ENCODE data around the gene ZNF423.

Gene ZNF423

DNA sequence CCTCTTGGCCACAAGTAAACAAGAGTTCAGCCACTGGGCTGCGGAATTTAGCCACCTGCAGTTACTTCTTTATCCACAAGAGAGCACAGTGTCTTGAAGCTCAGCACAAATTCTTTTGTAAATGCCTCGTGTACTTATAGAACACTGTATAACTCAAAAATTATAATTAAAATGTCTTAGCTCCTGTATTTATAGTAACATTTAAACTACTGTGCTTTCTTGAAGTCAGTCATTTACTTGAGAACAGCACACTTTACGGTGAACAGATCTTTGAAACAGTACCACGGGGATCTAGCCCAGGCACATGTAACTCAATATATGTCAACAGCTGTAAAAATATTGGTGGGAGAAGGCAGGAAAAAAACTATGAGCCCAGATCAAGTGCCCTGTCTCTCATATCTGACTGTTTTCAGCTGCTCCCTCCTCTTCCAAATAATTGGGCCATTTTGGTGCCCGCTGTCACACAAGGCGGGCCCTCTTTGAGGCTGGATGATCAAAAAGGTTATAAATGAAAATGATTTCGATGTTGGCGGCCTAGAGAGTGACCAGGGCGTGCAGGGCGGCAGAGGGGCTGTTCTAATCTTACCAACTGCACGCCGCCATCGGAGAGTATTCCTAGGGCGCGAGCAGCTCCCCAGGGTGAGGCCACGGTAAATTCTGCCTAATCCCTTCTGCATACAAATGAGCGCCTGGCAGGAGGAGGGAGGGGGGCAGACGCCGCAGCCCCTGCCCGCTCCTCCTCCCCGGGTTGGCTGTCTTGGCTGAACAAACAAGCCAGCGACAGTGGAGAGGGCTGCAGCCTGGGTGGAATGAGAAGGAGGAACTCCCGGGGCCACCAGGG, 299.1 kb downstream of the ZNF423 start:
- TF ChIP-seq, protein P1, sequence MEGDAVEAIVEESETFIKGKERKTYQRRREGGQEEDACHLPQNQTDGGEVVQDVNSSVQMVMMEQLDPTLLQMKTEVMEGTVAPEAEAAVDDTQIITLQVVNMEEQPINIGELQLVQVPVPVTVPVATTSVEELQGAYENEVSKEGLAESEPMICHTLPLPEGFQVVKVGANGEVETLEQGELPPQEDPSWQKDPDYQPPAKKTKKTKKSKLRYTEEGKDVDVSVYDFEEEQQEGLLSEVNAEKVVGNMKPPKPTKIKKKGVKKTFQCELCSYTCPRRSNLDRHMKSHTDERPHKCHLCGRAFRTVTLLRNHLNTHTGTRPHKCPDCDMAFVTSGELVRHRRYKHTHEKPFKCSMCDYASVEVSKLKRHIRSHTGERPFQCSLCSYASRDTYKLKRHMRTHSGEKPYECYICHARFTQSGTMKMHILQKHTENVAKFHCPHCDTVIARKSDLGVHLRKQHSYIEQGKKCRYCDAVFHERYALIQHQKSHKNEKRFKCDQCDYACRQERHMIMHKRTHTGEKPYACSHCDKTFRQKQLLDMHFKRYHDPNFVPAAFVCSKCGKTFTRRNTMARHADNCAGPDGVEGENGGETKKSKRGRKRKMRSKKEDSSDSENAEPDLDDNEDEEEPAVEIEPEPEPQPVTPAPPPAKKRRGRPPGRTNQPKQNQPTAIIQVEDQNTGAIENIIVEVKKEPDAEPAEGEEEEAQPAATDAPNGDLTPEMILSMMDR (conservative IDR thresholded peaks at IDR 0.05) = peak; percentile 75
- H3K27ac ChIP-seq = no peak overlapping the region

DNA sequence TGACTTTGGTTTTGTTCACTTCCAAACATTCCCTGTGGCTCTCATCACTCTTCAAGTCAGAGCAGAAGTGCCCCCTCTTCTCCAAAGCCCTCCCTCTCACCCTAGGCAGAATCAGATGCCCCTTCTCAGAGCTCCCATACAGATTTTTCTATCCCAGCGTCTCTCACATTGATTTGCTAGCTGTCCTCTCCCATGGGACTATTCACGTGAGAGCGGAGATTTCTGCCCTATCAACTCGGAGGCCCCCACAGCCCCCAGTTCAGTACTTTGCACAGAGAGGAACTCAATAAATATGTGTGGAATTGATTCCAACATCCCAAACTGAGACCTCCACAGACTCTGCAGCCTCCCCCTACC, 299.7 kb downstream of the ZNF423 start:
- TF ChIP-seq, protein P1 (conservative IDR thresholded peaks at IDR 0.05) = no peak
- H3K27ac ChIP-seq = no peak overlapping the region

DNA sequence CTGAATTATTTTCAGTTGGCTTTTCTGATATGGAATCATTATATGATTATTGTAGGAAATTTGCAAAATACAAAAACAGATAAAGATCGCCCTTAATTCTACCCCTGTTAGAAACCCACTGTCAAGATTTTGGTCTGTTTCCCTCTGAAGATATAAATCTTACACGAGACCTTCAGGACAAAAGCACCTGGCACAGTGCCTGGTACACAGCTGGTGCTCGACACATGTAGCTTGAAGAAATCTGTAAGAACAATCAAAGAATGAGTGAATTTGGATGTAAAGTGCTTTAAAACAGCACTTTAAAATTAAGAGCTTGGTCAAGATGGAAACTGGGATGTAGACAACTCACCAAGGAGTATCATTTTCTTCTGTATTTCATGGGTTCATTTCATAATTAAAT, 301.2 kb downstream of the ZNF423 start:
- no peak overlapping the region for H3K27ac ChIP-seq
- TF ChIP-seq, protein P1 (conservative IDR thresholded peaks at IDR 0.05) = no peak

DNA sequence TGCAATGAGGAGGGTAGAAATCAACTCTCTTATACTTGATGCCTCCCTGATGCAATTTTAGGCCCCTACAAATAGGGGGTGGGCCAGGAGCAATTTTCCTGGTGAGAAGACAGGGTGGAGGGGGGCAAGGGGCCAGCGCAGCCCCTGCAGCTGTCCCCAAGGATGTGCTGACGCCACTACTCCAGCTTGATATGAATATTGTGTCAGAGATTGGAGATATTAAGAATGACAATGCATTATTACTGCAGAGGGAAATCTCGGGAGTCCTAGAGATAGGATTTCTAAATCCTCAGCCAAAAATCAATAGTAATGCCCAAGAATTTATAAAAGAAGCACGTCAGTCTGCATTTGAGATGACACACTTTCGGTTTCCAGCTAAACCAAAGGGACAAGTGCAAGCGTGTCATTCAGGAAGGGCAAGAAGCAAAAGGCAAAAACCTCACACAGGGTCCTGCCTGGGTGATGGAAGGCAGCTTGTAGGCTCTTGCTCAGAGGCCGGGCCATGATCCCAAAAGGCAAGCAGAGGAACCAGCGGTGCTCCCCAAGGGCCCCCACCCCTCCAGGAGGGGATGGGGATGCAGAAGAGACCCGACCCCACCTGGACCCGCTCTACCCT, 303.5 kb downstream of the ZNF423 start:
- TF ChIP-seq, protein P1 (conservative IDR thresholded peaks at IDR 0.05) = no peak
- H3K27ac ChIP-seq = no peak overlapping the region

DNA sequence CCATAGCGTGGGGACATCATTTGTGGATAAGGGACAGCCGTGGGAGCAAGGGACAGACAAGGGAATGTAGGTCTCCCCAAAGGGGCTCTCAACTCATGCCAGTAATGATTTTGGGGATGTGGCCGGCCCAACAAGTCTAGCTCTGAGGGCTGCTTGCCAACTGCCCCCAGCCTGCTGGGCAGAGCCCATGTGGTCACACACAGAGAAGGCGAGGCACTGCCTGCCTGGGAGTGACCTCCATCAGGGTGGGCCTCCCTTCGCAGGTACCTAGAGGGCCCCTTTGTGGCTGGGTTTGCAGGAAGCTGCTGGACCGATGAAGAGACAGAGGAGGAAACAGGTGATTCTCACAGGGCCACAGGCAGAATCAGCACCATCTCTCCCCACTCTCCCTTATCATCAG, 305.2 kb downstream of the ZNF423 start:
- TF ChIP-seq, protein P1 (conservative IDR thresholded peaks at IDR 0.05) = no peak
- H3K27ac ChIP-seq = no peak overlapping the region

DNA sequence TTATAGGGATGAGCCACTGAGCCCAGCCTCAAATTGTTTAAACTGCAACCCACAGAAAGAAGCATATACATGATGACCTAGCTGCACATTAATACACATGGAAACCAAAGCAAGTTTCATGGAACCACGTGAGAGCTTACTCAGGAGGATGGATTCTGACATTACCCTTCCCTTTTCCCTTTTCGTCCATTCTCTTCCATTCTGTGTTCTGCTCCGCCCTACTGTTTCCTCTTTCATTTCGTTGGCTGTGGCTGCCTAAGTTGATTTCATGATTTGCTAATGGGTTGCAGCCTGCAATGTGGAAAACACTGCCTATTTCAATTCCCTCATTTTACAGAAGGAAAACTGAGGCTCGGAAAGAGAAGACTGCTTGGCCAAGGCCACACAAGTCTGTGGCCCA, 305.8 kb downstream of the ZNF423 start:
- TF ChIP-seq, protein P1 (conservative IDR thresholded peaks at IDR 0.05) = no peak
- no peak overlapping the region for H3K27ac ChIP-seq

DNA sequence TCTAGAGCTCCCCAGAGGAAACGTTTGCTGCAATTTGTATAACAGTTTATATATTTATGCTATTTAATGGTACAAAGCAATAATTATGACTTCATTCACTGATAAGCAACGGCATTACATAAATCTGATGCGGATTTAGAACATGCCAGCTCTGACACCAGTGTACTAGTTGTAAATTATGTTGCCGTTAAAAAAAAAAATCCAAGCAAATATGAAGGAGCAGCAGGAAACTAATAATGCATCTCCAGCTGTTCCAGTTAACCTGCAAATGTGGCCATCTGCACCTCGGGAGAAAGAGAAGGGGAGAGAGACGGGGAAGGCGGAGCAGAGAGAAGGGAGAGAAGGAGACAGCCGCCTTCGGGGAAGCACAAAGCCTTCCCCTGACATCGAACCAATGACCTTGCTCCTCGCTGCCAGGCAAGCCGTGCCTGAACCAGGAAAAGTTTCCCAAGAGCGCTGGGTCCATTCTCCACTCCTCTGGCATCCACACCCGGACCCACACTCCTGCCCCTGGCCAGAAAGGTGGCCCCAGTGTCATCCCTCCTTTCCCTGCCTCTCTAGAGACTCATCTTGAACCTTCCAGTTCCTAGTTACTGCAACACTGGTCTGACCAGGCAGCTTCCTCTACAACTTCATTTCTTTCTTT, 307.5 kb downstream of the ZNF423 start:
- no peak overlapping the region for H3K27ac ChIP-seq
- TF ChIP-seq, protein P1 (conservative IDR thresholded peaks at IDR 0.05) = no peak

Data from VCaP (cell line).